Thymus (tissue), 11 donors: ENCODE measurements around the gene EPHB3. TPM values are rescaled to one million over a fixed set of nuclear protein-coding genes. Genes with fewer than 3 reads are reported as not detected.
A peak's percentile ranks its signal among the peaks of the same experiment; 100 is the strongest.
"Not testable (repeated sequence)": the region's sequence is repeated elsewhere in the genome, so short reads cannot be mapped to it uniquely, and the experiment has no call there.

ENCODE experiments used
- DNase-seq, 9 donors: peaks; one replicate each; pipeline ENCODE4 v3.0.0-alpha.2; 2013; ENCODE audit warnings: low spot score in 9 of 9, low read depth in 6 of 9, missing footprints in 1 of 9
- H3K27ac ChIP-seq, 2 donors: one replicate each; pipeline ENCODE4 v1.5.1; 2013; ENCODE audit warnings: control low read depth in 1 of 2, low read depth in 1 of 2, low read length in 1 of 2, mild to moderate bottlenecking in 1 of 2, moderate library complexity in 1 of 2
- H3K27me3 ChIP-seq, 2 donors: one replicate each; pipeline ENCODE4 v1.5.1; 2013; ENCODE audit warnings: low read length in 1 of 2; ENCODE audit not compliant: control insufficient read depth in 2 of 2, insufficient read depth in 1 of 2
- H3K36me3 ChIP-seq, 2 donors: one replicate each; pipeline ENCODE4 v1.5.1; 2013; ENCODE audit warnings: low read length in 1 of 2, mild to moderate bottlenecking in 1 of 2, moderate library complexity in 1 of 2; ENCODE audit not compliant: control insufficient read depth in 2 of 2, insufficient read depth in 2 of 2
- H3K4me1 ChIP-seq, 2 donors: one replicate each; pipeline ENCODE4 v1.5.1; 2013; ENCODE audit warnings: low read length in 2 of 2; ENCODE audit not compliant: control insufficient read depth in 2 of 2, insufficient read depth in 2 of 2
- H3K4me3 ChIP-seq, 2 donors: one replicate each; pipeline ENCODE4 v1.5.1; 2013; ENCODE audit warnings: low read length in 2 of 2, control low read depth in 1 of 2, mild to moderate bottlenecking in 1 of 2
- H3K9me3 ChIP-seq, 2 donors: one replicate each; pipeline ENCODE4 v1.5.1; 2013; ENCODE audit warnings: low read length in 1 of 2, mild to moderate bottlenecking in 1 of 2; ENCODE audit not compliant: control insufficient read depth in 2 of 2, insufficient read depth in 1 of 2
- WGBS: extraction: QIAGEN DNeasy Blood & Tissue Kit; methylation state at CpG from one replicate; pipeline ENCODE4 v1.1.7; 2013; 5-methylcytosine and 5-hydroxymethylcytosine counted together
- polyA plus RNA-seq: library from polyadenylated mRNA; stranded (reverse); fragments of 200-250 nt; gene quantifications from one replicate; pipeline ENCODE4 v1.2.3, GENCODE V29; 2013
- total RNA-seq: library from RNA; stranded (reverse); fragments of 120-200 nt; gene quantifications from one replicate; pipeline ENCODE4 v1.2.4, GENCODE V29; 2013
- donor health status: healthy.

EPHB3 gene
- total and polyA plus RNA-seq, 2 donors: 1.1 to 1.3 TPM

DNA sequence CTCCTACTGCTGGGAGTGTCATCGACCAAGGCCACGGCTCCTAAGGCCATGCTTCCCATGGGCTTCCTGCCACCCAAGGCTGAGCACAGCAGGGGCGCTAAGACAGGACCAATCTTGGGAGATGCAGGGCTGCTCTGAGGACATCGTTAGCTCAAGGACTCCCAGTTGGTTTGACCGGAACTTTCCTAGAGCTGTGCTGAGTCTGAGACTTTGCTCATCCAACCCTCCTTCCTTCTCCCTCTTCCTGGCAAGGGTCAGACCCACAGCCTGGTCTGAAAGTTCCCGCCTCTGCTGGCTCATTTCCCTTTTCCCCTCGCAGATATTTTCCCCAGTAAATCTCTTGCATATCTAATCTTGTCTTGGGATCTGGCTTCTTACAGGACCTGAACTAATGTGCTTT, 57.2 kb downstream of the EPHB3 start:
- 85% methylated on average over 7 of the region's 7 CpGs for WGBS
- Histone ChIP-seq H3K36me3 (no peaks in the 10 kb centered on the region), H3K4me3 (no peak overlapping the region), H3K4me1 (peaks cover 0 to 8% of the 10 kb centered on the region in 2 donors), H3K27me3 (no peaks in the 10 kb centered on the region), H3K27ac (no peak overlapping the region), H3K9me3 (no peaks in the 10 kb centered on the region)
- no peak for DNase-seq

DNA sequence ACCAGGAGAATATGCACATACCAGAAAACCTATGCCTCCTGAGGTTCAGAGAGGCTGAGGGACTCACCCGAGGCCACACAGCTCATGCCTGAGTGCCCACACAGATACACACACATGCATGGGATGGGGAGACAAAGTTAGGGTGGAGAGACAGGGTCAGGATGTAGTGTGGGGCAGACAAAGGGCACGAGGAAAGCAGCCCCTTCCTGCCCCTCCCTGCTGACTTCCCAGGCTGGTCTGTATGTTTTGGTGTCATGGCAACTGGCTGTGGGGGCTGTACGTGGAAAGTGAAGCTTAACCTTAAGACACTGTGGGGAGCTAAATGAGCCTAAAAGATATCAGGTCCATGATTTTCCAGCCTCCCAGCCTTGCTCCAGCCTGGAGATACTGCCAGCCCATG, 57.8 kb downstream of the EPHB3 start:
- Histone ChIP-seq H3K4me1 (peaks cover 0 to 8% of the 10 kb centered on the region in 2 donors), H3K27me3 (no peaks in the 10 kb centered on the region), H3K27ac (no peak overlapping the region), H3K4me3 (no peak overlapping the region), H3K9me3 (no peaks in the 10 kb centered on the region), H3K36me3 (no peaks in the 10 kb centered on the region)
- 24% methylated on average over 3 of the region's 3 CpGs for WGBS
- DNase-seq: peak in 1 of 9 donors; percentile 42

DNA sequence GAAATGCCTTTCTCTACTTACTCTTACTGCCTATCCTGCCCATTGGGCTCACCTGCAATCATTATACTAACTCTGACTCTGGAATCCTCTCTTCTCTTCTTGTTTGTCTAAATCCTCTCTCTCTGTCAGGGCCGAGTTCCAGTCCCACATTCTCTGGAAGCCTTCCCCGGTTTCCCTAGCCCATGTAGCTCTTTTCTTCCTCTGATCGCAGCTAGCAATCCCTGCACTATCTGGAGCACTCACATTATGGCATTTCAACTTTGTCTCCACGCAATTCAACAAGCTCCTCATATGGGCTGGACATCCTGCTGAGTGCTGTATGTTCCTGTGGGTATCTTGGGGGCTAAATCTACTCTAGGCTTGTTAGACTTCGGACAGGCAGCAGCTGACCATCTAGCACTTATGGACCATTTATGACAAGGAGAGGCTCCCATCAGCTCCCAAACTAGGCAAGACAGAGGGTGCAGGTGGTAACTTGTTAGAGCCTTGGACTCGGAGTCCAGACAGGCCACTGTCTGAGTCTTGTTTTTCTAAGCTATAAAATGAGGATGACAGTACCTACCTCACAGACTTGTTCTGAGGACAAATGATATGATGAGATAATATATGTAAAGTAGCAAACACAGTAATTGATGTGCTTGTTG, 58.3 kb downstream of the EPHB3 start:
- 90% methylated on average over 6 of the region's 6 CpGs for WGBS
- H3K27ac ChIP-seq: no peak overlapping the region

DNA sequence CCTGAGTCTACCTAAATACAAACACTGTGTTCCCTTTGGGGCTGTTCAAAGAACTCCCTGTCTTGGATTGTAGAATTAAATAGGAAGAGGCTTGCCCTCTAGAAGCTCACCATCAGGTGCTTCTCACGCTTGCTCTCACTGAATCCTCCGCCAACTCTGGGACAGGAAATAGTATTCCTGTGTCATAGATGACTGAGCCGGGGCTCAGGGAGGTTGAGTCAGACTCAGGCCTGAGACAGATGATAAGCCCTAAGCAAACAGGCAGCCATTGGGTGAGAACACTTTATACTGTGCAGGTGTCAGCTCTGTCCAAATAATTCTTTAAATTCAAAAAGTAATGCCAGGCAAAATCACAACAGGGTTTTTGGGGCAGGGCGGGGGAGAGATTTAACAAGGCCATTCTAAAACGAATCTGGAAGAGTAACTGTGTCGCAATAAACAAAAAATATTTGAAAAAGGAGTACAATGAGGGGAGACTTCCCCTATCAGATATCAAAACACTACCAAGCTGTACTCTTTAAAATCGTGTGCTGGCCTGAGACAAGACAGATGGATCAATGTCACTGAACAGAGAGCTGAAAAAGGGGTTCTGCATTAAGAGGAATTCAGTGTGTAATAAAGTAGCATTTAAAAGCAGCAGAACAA, 59.0 kb downstream of the EPHB3 start:
- H3K9me3 ChIP-seq: no peaks in the 10 kb centered on the region
- no peak overlapping the region for H3K4me3 ChIP-seq
- no peaks in the 10 kb centered on the region for H3K36me3 ChIP-seq
- WGBS: 89% methylated on average over 7 of the region's 7 CpGs
- peaks cover 0 to 8% of the 10 kb centered on the region in 2 donors for H3K4me1 ChIP-seq
- no peaks in the 10 kb centered on the region for H3K27me3 ChIP-seq
- no peak overlapping the region for H3K27ac ChIP-seq
- no peak for DNase-seq

More for the DNA sequence above, 58.3 kb downstream of the EPHB3 start:
- H3K4me3 ChIP-seq: no peak overlapping the region
- no peaks in the 10 kb centered on the region for H3K9me3 ChIP-seq
- peaks cover 0 to 8% of the 10 kb centered on the region in 2 donors for H3K4me1 ChIP-seq
- no peak for DNase-seq
- H3K36me3 ChIP-seq: no peaks in the 10 kb centered on the region
- H3K27me3 ChIP-seq: no peaks in the 10 kb centered on the region

GRCh38 chr3:184622156-184622555, 60.6 kb downstream of the EPHB3 start:
- H3K4me1 ChIP-seq, H3K4me3 ChIP-seq, H3K27ac ChIP-seq: not testable (repeated sequence)

DNA sequence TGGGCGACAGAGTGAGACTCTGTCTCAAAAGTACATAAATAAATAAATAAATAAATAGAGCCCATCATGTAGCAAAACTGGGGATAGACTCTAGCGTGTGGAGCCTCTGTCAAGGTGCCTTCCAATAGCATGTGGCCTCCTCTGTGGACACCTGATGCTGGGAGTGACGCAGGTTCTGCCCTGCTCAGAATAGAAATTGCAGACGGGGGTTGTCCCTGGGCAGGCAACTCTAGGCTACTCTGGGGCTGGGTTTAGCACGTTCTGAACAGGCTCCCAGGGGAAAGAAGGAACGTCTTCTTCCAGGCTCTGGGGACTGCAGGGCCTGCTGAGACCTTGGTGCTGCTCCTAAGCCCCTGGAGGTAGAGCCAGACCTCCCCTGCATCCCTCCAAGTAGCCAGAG, 65.3 kb downstream of the EPHB3 start:
- Histone ChIP-seq H3K27ac (no peak overlapping the region), H3K4me1 (no peaks in the 10 kb centered on the region), H3K4me3 (no peak overlapping the region), H3K9me3 (no peaks in the 10 kb centered on the region), H3K27me3 (no peaks in the 10 kb centered on the region), H3K36me3 (no peaks in the 10 kb centered on the region)
- no peak for DNase-seq
- WGBS: 91% methylated on average over 6 of the region's 6 CpGs

More at GRCh38 chr3:184622156-184622555, 60.6 kb downstream of the EPHB3 start:
- not testable (repeated sequence) for H3K9me3 ChIP-seq, H3K36me3 ChIP-seq, DNase-seq, H3K27me3 ChIP-seq
- 95% methylated on average over 13 of the region's 13 CpGs for WGBS

GRCh38 chr3:184629555-184630160, 68.1 kb downstream of the EPHB3 start:
- 97% methylated on average over 23 of the region's 23 CpGs for WGBS
- Histone ChIP-seq H3K27ac (no peak overlapping the region), H3K36me3 (no peaks in the 10 kb centered on the region), H3K4me1 (no peaks in the 10 kb centered on the region), H3K4me3 (no peak overlapping the region), H3K27me3 (no peaks in the 10 kb centered on the region), H3K9me3 (no peaks in the 10 kb centered on the region)
- no peak for DNase-seq

- 95% methylated on average over 15 of the region's 15 CpGs for WGBS
- no peaks in the 10 kb centered on the region for H3K36me3 ChIP-seq
- no peak for DNase-seq
- H3K27ac ChIP-seq: no peak overlapping the region
- H3K9me3 ChIP-seq: no peaks in the 10 kb centered on the region
- peaks cover 0 to 2% of the 10 kb centered on the region in 2 donors for H3K4me1 ChIP-seq
- H3K4me3 ChIP-seq: no peak overlapping the region
- no peaks in the 10 kb centered on the region for H3K27me3 ChIP-seq
Measured at GRCh38 chr3:184630861-184631471, 69.4 kb downstream of the EPHB3 start.

GRCh38 chr3:184631472-184631861, 69.9 kb downstream of the EPHB3 start:
- Histone ChIP-seq H3K36me3 (no peaks in the 10 kb centered on the region), H3K27ac (no peak overlapping the region), H3K4me1 (peaks cover 0 to 7% of the 10 kb centered on the region in 2 donors), H3K9me3 (no peaks in the 10 kb centered on the region), H3K27me3 (no peaks in the 10 kb centered on the region), H3K4me3 (no peak overlapping the region)
- WGBS: 96% methylated on average over 19 of the region's 19 CpGs
- DNase-seq: no peak
